Measurements from ENCODE around the gene GALNT11. TPM values are rescaled to one million over a fixed set of nuclear protein-coding genes. Genes with fewer than 3 reads are reported as not detected.
"Not testable (repeated sequence)": the region's sequence is repeated elsewhere in the genome, so short reads cannot be mapped to it uniquely, and the experiment has no call there.

Gene GALNT11
- total and polyA plus RNA-seq, 8 donors: 36.5 to 69.0 (median 61.6) TPM

- no peak overlapping the region for H3K27ac ChIP-seq
- H3K4me1 ChIP-seq: no peaks in the 10 kb centered on the region
- no peaks in the 10 kb centered on the region for H3K36me3 ChIP-seq
- DNase-seq: no peak
- intact Hi-C loops (cut with DNase I): no loop called here
- H3K9me3 ChIP-seq: no peaks in the 10 kb centered on the region
- no peak for ATAC-seq
- H3K27me3 ChIP-seq: no peaks in the 10 kb centered on the region
- no peak overlapping the region for H3K4me3 ChIP-seq
- TF ChIP-seq CTCF (IDR thresholded peaks at IDR 0.05): no peak
Measured at GRCh38 chr7:152056621-152057274, 31.3 kb downstream of the GALNT11 start.

- Histone ChIP-seq H3K4me3 (no peak overlapping the region), H3K4me1 (no peaks in the 10 kb centered on the region), H3K27me3 (no peaks in the 10 kb centered on the region), H3K9me3 (peaks cover 0 to 2% of the 10 kb centered on the region in 2 donors), H3K36me3 (no peaks in the 10 kb centered on the region), H3K27ac (no peak overlapping the region)
- DNase-seq: no peak
- no peak for TF ChIP-seq CTCF (IDR thresholded peaks at IDR 0.05)
- ATAC-seq: no peak
- intact Hi-C loops (cut with DNase I): no loop called here
Measured at GRCh38 chr7:152059311-152059710, 33.8 kb downstream of the GALNT11 start.

GRCh38 chr7:152061086-152061485 lies 35.6 kb downstream of the GALNT11 start:
- DNase-seq; H3K4me1 ChIP-seq; intact Hi-C loops (cut with DNase I); H3K36me3 ChIP-seq; H3K27me3 ChIP-seq; H3K27ac ChIP-seq; H3K9me3 ChIP-seq; H3K4me3 ChIP-seq; ATAC-seq: not testable (repeated sequence)

- H3K4me1 ChIP-seq; ATAC-seq; H3K4me3 ChIP-seq; H3K27ac ChIP-seq; DNase-seq; intact Hi-C loops (cut with DNase I); H3K27me3 ChIP-seq; H3K9me3 ChIP-seq; H3K36me3 ChIP-seq: not testable (repeated sequence)
Measured at GRCh38 chr7:152063192-152063591, 37.7 kb downstream of the GALNT11 start.

GRCh38 chr7:152063821-152064220 lies 38.3 kb downstream of the GALNT11 start:
- DNase-seq; H3K9me3 ChIP-seq; H3K4me1 ChIP-seq; H3K27ac ChIP-seq; H3K36me3 ChIP-seq; H3K27me3 ChIP-seq; H3K4me3 ChIP-seq; ATAC-seq; intact Hi-C loops (cut with DNase I): not testable (repeated sequence)

GRCh38 chr7:152065800-152066344 lies 40.4 kb downstream of the GALNT11 start:
- DNase-seq; H3K9me3 ChIP-seq; intact Hi-C loops (cut with DNase I); H3K36me3 ChIP-seq; H3K27ac ChIP-seq; H3K4me3 ChIP-seq; ATAC-seq; H3K27me3 ChIP-seq; H3K4me1 ChIP-seq: not testable (repeated sequence)

GRCh38 chr7:152072421-152072820 lies 46.9 kb downstream of the GALNT11 start:
- intact Hi-C loops (cut with DNase I): no loop called here
- ATAC-seq (no peak), DNase-seq (no peak)
- Histone ChIP-seq H3K27ac (no peak overlapping the region), H3K27me3 (no peaks in the 10 kb centered on the region), H3K9me3 (no peaks in the 10 kb centered on the region), H3K4me3 (no peak overlapping the region), H3K36me3 (no peaks in the 10 kb centered on the region), H3K4me1 (peaks cover 0 to 3% of the 10 kb centered on the region in 2 donors)
- TF ChIP-seq CTCF (IDR thresholded peaks at IDR 0.05): no peak
